Germinal center (tissue), 1 donor: ENCODE measurements around the gene CCM2.

Experiments
- DNase-seq: peaks from one replicate; pipeline ENCODE4 v3.0.0; 2012; ENCODE audit warnings: mixed read lengths, low spot score

The CCM2 gene

DNA sequence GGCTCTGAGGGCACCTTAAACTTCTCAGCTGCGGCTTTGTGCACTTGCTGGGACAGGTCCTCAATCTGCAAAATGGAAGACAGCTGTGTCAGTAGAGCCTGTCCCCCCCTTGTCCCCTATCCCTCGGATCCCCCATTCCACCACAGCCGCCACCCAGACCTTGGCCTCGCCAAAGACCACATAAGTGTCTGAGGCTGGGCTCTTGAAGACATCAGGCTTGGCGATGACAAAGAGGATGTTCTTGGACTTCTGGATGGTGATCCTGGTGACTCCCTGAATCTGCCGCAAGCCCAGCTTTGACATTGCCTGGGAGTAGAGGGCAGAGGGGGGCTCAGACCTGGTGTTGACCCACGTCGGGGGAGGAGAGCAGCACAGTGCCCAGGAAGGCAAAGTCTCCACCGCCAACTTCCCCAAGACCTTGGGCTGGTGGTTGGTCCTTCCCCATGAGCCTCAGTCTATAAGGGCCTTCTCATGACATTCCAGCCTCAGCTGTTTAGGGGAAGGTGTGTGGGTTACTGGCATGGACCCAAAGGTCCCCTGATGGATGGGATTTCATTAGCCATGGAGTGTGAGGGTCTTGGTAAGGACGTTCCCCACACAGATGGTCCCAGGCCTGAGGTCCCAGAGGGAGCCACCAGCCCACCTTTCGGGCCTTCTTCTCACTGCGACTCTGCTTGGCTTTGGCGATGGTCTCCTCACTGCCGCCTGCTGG, 81.1 kb downstream of the CCM2 start:
- DNase-seq: no peak

- no peak for DNase-seq
Measured at GRCh38 chr7:45081670-45081974, 81.6 kb downstream of the CCM2 start.

- no peak for DNase-seq
Measured at GRCh38 chr7:45082031-45082830, 82.2 kb downstream of the CCM2 start.

GRCh38 chr7:45082831-45083331, 82.9 kb downstream of the CCM2 start:
- DNase-seq: no peak

GRCh38 chr7:45084336-45084735, 84.3 kb downstream of the CCM2 start:
- no peak for DNase-seq

DNA sequence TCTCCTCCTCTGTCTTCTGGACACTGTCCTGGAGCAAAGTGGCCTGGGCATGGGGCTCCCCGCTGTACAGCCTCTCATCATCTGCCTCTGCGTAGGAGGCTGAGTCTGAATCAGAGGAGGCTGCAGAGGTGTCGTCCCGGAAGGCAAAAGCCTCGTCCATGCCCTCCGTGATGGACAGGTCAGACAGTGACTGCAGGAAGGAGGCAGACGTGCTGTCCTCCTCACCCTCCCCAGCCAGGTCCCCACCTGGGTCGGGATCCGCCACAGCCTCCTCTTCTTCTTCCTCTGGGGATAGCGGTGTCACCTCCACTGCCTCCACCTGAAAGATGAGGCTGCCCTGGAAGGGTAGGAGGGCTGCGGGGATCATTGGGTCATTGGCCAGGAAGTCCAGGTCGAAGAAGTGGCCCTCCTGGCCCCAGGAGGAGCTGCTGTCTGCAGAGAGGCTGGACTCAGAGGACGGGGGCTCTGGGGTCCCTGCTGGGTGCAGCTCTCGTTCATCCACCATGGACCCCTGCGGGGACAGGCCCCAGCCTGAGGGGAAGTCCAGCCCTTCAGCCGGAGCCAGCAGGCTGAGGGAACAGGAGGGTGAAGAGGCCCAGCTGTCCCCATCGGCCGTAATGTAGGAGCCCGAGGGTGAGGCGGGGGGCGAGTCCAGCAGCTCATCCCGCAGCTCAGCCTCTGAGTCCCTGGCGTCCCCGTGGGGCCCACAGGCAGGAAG, 85.1 kb downstream of the CCM2 start:
- DNase-seq: no peak

GRCh38 chr7:45085619-45086200, 85.7 kb downstream of the CCM2 start:
- no peak for DNase-seq

- no peak for DNase-seq
Measured at GRCh38 chr7:45086331-45087065, 86.5 kb downstream of the CCM2 start.

DNA sequence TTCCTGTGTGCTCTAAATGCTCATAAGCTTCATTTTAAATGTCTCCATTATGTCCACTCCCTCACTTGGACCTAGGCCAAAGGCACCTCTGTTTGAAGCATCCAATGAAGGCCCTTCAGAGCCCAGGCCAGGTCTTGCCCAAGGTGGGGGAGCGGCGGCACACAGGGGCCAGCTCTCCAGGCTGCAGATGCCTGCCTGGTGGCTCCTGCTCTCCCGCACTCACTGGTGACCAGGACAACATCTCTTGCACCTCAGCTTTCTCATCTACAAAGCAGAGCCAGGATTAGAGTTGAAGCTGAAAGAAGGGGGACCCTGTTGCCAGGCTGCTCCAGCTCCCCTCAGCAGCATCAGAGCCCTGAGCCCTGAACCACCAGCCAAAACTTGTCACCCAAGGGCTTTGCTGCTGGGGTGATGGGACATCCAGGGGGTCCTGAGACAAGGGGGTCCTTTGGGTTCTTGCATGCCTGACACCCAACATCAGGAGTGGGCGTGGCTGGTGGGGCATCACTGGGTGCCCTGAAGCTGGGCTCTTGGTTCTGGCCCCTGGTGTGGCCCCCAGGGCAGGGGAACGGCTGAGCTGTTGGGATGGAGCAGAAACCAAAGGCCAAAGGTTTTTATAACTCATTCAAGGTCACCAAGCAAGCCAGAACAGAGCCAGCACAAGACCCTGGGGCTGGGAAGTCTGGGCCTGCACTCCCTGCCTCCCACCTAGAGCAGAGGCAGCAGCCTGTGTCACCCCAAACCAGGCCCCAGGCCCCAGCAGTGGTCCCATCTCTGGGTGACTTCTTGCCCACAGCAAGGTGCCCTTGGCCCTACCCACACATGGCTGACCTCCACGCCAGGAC, 87.5 kb downstream of the CCM2 start:
- no peak for DNase-seq

GRCh38 chr7:45088146-45088701, 88.2 kb downstream of the CCM2 start:
- DNase-seq: no peak

DNA sequence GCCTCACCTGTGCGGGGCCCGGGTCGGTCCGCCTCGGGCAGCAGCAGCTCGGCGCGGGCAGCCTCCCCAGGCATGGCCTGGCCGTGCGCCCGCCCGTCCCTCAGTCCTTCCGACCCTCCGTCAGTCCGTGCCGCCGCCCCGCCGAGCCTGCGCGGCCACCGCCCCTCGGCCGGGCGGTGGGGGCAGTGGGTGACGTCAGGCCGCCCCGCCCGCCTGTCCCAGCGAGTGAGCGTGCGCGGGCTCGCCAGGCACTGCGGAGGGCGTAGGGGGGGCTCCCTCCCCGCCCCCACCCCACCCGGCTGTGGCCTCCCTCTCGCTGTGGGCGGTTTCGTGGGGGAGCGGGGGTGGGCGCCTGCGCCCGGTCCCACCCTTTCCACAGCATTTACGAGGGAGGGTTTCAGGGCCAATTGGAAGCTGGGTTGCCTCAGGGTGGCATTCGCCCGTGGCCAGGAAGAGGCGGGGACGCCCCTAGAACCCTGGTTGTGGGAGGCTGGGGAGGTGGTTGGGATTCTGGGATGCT, 88.9 kb downstream of the CCM2 start, which contains the start of gene NACAD:
Gene NACAD (minus strand): TSS at position 149 of the 520 bp plus-strand sequence. CDS start 75 bp downstream, at position 74.
- no peak for DNase-seq

GRCh38 chr7:45089341-45089891, 89.4 kb downstream of the CCM2 start:
- DNase-seq: peak; percentile 56

DNA sequence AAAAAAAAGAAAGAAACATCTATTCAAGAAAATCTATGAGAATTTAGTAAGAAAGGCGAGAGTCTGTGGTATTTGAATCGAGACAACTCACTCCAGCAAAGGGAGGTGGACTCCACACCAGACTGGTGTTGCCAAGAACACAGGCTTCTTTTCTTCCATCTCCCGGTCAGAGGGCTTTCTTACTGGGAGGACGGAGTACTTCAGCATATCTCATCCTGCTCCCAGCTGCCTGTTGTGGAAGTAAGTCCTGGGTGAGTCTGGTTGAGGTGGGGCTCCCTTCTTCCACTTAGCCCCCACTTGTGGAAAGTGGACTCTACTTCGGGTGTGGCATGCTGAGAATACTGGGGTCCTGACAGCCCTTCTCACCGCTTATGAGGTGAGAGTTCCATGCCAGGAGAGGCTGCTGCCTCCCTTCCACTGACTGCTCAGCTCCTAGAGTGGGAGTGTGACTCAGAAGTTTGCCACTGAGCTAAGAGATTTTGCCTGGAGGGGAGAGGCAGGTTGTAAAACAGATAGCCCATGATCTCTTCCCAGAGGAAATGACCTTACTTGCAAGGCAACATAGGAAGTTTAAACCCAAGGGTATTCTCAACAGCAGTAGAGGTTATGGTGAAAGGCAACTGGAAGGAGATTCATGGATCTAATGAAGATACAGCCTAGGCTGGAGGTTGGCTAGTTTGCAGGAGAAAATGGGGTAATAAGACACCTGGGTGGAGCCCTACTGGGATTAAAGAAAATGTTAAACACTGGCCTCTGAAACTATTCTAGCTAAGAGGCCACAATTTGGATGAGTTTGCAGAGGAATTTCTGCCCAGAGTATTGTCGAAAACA, 92.3 kb downstream of the CCM2 start:
- no peak for DNase-seq

GRCh38 chr7:45092931-45093235, 92.9 kb downstream of the CCM2 start:
- DNase-seq: no peak

DNA sequence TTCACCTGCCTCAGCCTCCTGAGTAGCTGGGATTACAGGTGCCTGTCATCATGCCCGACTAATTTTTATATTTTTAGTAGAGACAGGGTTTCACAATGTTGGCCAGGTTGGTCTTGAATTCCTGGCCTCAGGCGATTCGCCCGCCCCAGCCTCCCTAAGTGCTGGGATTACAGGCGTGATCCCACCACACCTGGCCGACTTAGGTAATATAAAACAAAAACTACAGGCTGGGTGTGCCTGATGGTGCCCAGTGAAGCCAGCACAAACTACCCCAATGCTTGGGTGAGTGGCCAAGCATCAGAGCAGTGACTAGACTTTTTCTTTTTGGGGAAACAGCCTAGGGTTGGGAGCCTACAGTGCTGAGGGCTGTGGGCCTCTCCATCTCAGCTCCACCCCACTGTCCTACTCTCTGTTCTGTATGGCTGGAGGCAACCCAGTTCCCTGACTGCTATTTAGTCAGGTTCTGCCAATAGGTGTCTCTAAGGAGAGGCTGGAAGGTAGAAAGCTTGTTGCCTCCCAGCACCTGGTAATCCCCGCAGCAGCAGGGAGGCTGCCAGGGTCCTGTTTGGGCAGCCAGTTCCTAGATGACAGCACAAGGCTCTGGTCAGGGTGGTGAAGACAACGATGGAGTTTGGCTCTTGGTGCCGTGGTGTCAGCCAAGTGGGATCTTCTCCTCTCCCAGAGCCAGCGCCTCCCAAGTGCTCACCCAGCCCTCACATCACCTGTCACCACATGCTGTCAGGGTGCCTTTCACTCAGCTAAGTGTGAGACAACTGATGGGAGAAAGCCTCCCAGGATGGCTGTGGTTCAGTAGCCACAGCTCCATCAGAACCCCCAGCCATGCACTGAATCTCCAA, 99.2 kb downstream of the CCM2 start:
- DNase-seq: no peak

DNA sequence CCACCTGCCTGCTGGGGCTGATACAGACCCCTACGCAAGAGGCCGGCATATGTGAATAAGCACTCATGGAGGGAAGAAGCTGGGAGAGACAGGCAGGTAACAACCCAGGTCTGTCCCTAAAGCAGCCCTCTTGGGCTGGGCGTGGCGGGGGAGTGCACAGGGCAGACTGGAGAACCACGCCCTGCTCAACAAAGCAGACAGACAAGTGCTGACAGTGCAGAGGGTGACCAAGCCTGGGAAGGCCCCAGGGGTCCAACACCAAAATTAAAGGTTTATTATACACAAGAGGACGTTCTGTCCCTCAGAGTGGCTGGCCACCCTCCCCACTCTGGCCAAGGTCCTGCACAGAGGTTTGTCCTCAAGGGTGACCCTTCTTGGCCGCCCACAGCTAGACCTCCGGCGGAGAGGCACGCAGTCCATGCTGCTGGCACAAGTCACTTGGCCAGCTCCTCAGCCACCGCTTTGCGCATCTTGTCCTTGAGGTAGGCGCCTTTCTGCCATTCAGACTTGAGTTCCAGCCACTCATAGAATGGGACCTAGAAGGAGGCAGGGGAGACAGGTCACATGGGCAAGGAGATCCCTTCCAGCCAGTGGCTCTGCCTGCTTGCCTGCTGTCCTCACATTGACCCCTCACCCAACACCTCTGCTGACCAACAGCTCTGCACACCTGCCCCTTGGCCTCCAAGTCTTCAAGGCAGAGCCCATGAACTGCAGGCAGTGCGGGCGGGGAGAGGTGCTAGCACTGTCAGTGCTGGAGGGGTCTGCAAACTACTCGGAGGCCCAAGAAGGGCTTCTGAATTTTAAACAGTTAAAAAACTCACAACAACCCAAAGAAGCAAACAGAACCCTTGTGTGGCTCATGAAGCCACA, 100.1 kb downstream of the CCM2 start:
- no peak for DNase-seq
